A549 (cell line): ENCODE data around the gene RPA4.

Experiments used
- CTCF ChIP-seq: fragments of >200 bp; sonication (Bioruptor Twin); formaldehyde crosslinking; IDR thresholded peaks from 3 replicates; pipeline ENCODE4 v1.5.1; 2016
- EP300 ChIP-seq, 2 experiments: fragments of >200 bp; sonication (Bioruptor Twin); formaldehyde crosslinking; IDR thresholded peaks; 2 replicates in 1 of 2; 3 replicates in 1 of 2; pipeline ENCODE4 v1.6.1; 2016 to 2017
- KDM5A ChIP-seq: fragments of 200-600 bp; sonication (generic); IDR thresholded peaks from 2 replicates; pipeline ENCODE4 v1.6.1; 2016; ENCODE audit warnings: antibody characterized with exemption, mild to moderate bottlenecking
- NFE2L2 ChIP-seq: fragments of 150-350 bp; conservative IDR thresholded peaks from 2 replicates; pipeline ENCODE4 v1.6.1; 2014; ENCODE audit warnings: low read length
- SMC3 ChIP-seq: fragments of >200 bp; sonication (Bioruptor Twin); formaldehyde crosslinking; IDR thresholded peaks from 3 replicates; pipeline ENCODE4 v1.6.1; 2018; ENCODE audit warnings: inconsistent platforms
- USF2 ChIP-seq: fragments of 450-650 bp; IDR thresholded peaks from 2 replicates; pipeline ENCODE4 v1.6.1; 2014; ENCODE audit warnings: antibody characterized with exemption

- TF ChIP-seq NFE2L2 = no peak
- TF ChIP-seq EP300 (IDR thresholded peaks at IDR 0.05) = no peak
- TF ChIP-seq CTCF = no peak
- TF ChIP-seq USF2 = no peak
- no peak for TF ChIP-seq KDM5A
- TF ChIP-seq SMC3 = no peak
Observed at GRCh38 chrX:96929036-96929435, 45.3 kb downstream of the RPA4 start.
